CD1c-positive myeloid dendritic cell (primary cell): ENCODE data around the gene UXS1.

Experiments used
- DNase-seq: peaks from one replicate; pipeline ENCODE4 v3.0.0-alpha.2; 2016; ENCODE audit errors: extremely low spot score

UXS1 gene

GRCh38 chr2:106053116-106053515 lies 141.0 kb downstream of the UXS1 start:
- DNase-seq: no peak

- no peak for DNase-seq
Observed at GRCh38 chr2:106044859-106045258, 149.2 kb downstream of the UXS1 start.

- no peak for DNase-seq
Observed at GRCh38 chr2:106044021-106044420, 150.1 kb downstream of the UXS1 start.
